Measurements from ENCODE around the gene ERCC6.

ERCC6 gene

GRCh38 chr10:49550563-49550962 is 11.6 kb upstream of the ERCC6 start:
- peak overlapping the region; percentile 73 for H3K27ac ChIP-seq
- no peak for TF ChIP-seq CTCF (conservative IDR thresholded peaks at IDR 0.05)
- TF ChIP-seq ZFX (IDR thresholded peaks at IDR 0.05): no peak

GRCh38 chr10:49549640-49550346 is 10.9 kb upstream of the ERCC6 start:
- H3K27ac ChIP-seq: peak overlapping the region; percentile 73
- TF ChIP-seq CTCF (conservative IDR thresholded peaks at IDR 0.05): no peak

- no peak overlapping the region for H3K27ac ChIP-seq
- no peak for TF ChIP-seq ZFX (IDR thresholded peaks at IDR 0.05)
- TF ChIP-seq CTCF (conservative IDR thresholded peaks at IDR 0.05): no peak
Observed at GRCh38 chr10:49543604-49544003, 4.7 kb upstream of the ERCC6 start.

GRCh38 chr10:49542353-49542752 is 3.4 kb upstream of the ERCC6 start:
- TF ChIP-seq CTCF (conservative IDR thresholded peaks at IDR 0.05) (no peak), ZFX (IDR thresholded peaks at IDR 0.05) (no peak)
- H3K27ac ChIP-seq: no peak overlapping the region

GRCh38 chr10:49541762-49542161 is 2.8 kb upstream of the ERCC6 start:
- TF ChIP-seq ZFX (IDR thresholded peaks at IDR 0.05) (no peak), CTCF (conservative IDR thresholded peaks at IDR 0.05) (no peak)

GRCh38 chr10:49540056-49540797 is 1.3 kb upstream of the ERCC6 start:
- no peak for TF ChIP-seq CTCF (conservative IDR thresholded peaks at IDR 0.05)
- TF ChIP-seq ZFX (IDR thresholded peaks at IDR 0.05): no peak

More at GRCh38 chr10:49541762-49542161, 2.8 kb upstream of the ERCC6 start:
- no peak overlapping the region for H3K27ac ChIP-seq

GRCh38 chr10:49539320-49539885 is 482 bp upstream of the ERCC6 start:
- TF ChIP-seq ZFX (IDR thresholded peaks at IDR 0.05): no peak
- no peak for TF ChIP-seq CTCF (conservative IDR thresholded peaks at IDR 0.05)
- H3K27ac ChIP-seq: peak overlapping the region; percentile 83

More at GRCh38 chr10:49540056-49540797, 1.3 kb upstream of the ERCC6 start:
- H3K27ac ChIP-seq: peak overlapping the region; percentile 83; the same call in 1 of the 2 replicates
